GM18499 (cell line): Measurements from ENCODE around the gene HOXB7.

Experiments used
- ATAC-seq: cut with Tn5 transposase; IDR thresholded peaks from one replicate; pipeline ENCODE4 v1.9.1; 2021; ENCODE audit warnings: moderate number of reproducible peaks; ENCODE audit not compliant: insufficient read depth, unreplicated experiment

The HOXB7 gene

GRCh38 chr17:48558057-48558830 is 52.6 kb downstream of the HOXB7 start:
- ATAC-seq = no peak
